Measurements from ENCODE around the gene CCL13.

CCL13 gene

GRCh38 chr17:34311291-34311690, 45.0 kb upstream of the CCL13 start:
- ATAC-seq = no peak
- no peak for TF ChIP-seq BACH2 (CRISPR knock-in tag; IDR thresholded peaks at IDR 0.05; ENCODE audit: borderline replicate concordance)
- TF ChIP-seq ZFP3 (CRISPR knock-in tag; IDR thresholded peaks at IDR 0.05) = no peak
- no peak for TF ChIP-seq ZC3H10 (CRISPR knock-in tag; IDR thresholded peaks at IDR 0.05)

DNA sequence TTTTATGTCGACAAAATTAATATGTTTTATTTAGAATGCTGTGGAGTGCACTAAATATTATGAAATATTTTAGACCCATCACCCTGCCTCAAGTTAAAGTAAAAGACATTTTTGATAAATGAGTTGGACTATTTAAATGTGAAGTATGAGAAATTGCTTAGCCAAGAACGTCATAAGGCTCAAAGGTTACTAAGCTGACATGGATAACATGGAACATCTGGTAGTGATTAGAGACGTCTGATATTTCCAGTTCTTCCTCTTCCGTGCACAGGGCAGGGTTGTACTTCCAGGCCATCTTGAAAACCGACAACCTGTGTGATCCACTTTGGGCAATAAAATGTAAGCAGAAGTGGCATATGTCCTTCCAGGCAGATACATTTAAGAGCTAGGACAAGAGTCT, 44.2 kb upstream of the CCL13 start:
- TF ChIP-seq ZNF8 (CRISPR knock-in tag; IDR thresholded peaks at IDR 0.05) (no peak), CSDC2 (CRISPR knock-in tag; IDR thresholded peaks at IDR 0.05) (no peak), ISL1 (CRISPR knock-in tag; IDR thresholded peaks at IDR 0.05) (no peak), PATZ1 (CRISPR knock-in tag; IDR thresholded peaks at IDR 0.05; ENCODE audit: borderline replicate concordance) (no peak), ZNF70 (CRISPR knock-in tag; IDR thresholded peaks at IDR 0.05) (no peak), BACH2 (CRISPR knock-in tag; IDR thresholded peaks at IDR 0.05; ENCODE audit: borderline replicate concordance) (no peak), TSHZ2 (CRISPR knock-in tag; IDR thresholded peaks at IDR 0.05) (no peak), TCF4 (CRISPR knock-in tag; IDR thresholded peaks at IDR 0.05; ENCODE audit: borderline replicate concordance) (no peak), PPARA (CRISPR knock-in tag; IDR thresholded peaks at IDR 0.05; ENCODE audit: borderline replicate concordance) (no peak), ESRRG (CRISPR knock-in tag; IDR thresholded peaks at IDR 0.05) (no peak), GLIS3 (CRISPR knock-in tag; IDR thresholded peaks at IDR 0.05) (no peak), ZFP3 (CRISPR knock-in tag; IDR thresholded peaks at IDR 0.05) (no peak), RARB (CRISPR knock-in tag; IDR thresholded peaks at IDR 0.05) (no peak), ZFP30 (CRISPR knock-in tag; IDR thresholded peaks at IDR 0.05) (no peak), ARNTL (CRISPR knock-in tag; IDR thresholded peaks at IDR 0.05; ENCODE audit: borderline replicate concordance, low read depth) (no peak), ZNF565 (CRISPR knock-in tag; conservative IDR thresholded peaks at IDR 0.05; ENCODE audit: low read depth) (no peak)
- TF ChIP-seq, protein P1, sequence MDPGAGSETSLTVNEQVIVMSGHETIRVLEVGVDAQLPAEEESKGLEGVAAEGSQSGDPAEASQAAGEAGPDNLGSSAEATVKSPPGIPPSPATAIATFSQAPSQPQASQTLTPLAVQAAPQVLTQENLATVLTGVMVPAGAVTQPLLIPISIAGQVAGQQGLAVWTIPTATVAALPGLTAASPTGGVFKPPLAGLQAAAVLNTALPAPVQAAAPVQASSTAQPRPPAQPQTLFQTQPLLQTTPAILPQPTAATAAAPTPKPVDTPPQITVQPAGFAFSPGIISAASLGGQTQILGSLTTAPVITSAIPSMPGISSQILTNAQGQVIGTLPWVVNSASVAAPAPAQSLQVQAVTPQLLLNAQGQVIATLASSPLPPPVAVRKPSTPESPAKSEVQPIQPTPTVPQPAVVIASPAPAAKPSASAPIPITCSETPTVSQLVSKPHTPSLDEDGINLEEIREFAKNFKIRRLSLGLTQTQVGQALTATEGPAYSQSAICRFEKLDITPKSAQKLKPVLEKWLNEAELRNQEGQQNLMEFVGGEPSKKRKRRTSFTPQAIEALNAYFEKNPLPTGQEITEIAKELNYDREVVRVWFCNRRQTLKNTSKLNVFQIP (CRISPR knock-in tag; IDR thresholded peaks at IDR 0.05; ENCODE audit: borderline replicate concordance, low read depth) = no peak
- TF ChIP-seq, protein P2, sequence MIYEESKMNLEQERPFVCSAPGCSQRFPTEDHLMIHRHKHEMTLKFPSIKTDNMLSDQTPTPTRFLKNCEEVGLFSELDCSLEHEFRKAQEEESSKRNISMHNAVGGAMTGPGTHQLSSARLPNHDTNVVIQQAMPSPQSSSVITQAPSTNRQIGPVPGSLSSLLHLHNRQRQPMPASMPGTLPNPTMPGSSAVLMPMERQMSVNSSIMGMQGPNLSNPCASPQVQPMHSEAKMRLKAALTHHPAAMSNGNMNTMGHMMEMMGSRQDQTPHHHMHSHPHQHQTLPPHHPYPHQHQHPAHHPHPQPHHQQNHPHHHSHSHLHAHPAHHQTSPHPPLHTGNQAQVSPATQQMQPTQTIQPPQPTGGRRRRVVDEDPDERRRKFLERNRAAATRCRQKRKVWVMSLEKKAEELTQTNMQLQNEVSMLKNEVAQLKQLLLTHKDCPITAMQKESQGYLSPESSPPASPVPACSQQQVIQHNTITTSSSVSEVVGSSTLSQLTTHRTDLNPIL (CRISPR knock-in tag; IDR thresholded peaks at IDR 0.05; ENCODE audit: low read depth) = no peak
- TF ChIP-seq, protein P3, sequence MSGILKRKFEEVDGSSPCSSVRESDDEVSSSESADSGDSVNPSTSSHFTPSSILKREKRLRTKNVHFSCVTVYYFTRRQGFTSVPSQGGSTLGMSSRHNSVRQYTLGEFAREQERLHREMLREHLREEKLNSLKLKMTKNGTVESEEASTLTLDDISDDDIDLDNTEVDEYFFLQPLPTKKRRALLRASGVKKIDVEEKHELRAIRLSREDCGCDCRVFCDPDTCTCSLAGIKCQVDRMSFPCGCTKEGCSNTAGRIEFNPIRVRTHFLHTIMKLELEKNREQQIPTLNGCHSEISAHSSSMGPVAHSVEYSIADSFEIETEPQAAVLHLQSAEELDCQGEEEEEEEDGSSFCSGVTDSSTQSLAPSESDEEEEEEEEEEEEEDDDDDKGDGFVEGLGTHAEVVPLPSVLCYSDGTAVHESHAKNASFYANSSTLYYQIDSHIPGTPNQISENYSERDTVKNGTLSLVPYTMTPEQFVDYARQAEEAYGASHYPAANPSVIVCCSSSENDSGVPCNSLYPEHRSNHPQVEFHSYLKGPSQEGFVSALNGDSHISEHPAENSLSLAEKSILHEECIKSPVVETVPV (CRISPR knock-in tag; IDR thresholded peaks at IDR 0.05) = no peak
- peak; percentile 46; the same call in 2 of the 3 replicates for ATAC-seq

GRCh38 chr17:34313164-34313563, 43.1 kb upstream of the CCL13 start:
- ATAC-seq = no peak
- TF ChIP-seq ZNF70 (CRISPR knock-in tag; IDR thresholded peaks at IDR 0.05) (no peak), CSDC2 (CRISPR knock-in tag; IDR thresholded peaks at IDR 0.05) (no peak), BACH2 (CRISPR knock-in tag; IDR thresholded peaks at IDR 0.05; ENCODE audit: borderline replicate concordance) (no peak), ZNF8 (CRISPR knock-in tag; IDR thresholded peaks at IDR 0.05) (no peak), ZFP3 (CRISPR knock-in tag; IDR thresholded peaks at IDR 0.05) (no peak), OSR1 (CRISPR knock-in tag; IDR thresholded peaks at IDR 0.05) (no peak)
- TF ChIP-seq, protein P2 (CRISPR knock-in tag; IDR thresholded peaks at IDR 0.05; ENCODE audit: low read depth) = no peak

Measured in SK-N-SH treated with all-trans-retinoic acid at 6 μM for 48 hours (cell line).